Omental fat pad (tissue), 4 donors: ENCODE results near the gene CASS4. TPM values are rescaled to one million over a fixed set of nuclear protein-coding genes. Genes with fewer than 3 reads are reported as not detected.

ENCODE experiments used
- ATAC-seq: fragments of 150-250 bp; one replicate; pipeline ENCODE4 v1.9.1; 2016; ENCODE audit warnings: mild to moderate bottlenecking, moderate library complexity; ENCODE audit not compliant: low FRiP score
- DNase-seq: peaks from one replicate; pipeline ENCODE4 v3.0.0-alpha.2; 2019; ENCODE audit warnings: low spot score
- CTCF ChIP-seq, 3 donors: fragments of 450-650 bp; IDR thresholded peaks; one replicate each; pipeline ENCODE4 v1.5.1; 2016 to 2017; ENCODE audit warnings: antibody characterized with exemption in 3 of 3, mild to moderate bottlenecking in 3 of 3, moderate library complexity in 2 of 3
- total RNA-seq, 4 donors: library from RNA; depleted of rRNA; stranded (reverse); fragments of >200 nt; gene quantifications; one replicate each; pipeline ENCODE4 v1.1.0, GENCODE V29; 2016

CASS4 gene
- total RNA-seq, 4 donors from 2014 or later = 3.5 to 10.6 (median 6.0) TPM

- ATAC-seq = no peak
- TF ChIP-seq CTCF (IDR thresholded peaks at IDR 0.05) = no peak
These were observed 39.2 kb downstream of the CASS4 start for GRCh38 chr20:56451056-56451765.

GRCh38 chr20:56453352-56453751, 41.3 kb downstream of the CASS4 start:
- ATAC-seq (no peak), DNase-seq (no peak)
- TF ChIP-seq CTCF (IDR thresholded peaks at IDR 0.05) = no peak

More at GRCh38 chr20:56451056-56451765, 39.2 kb downstream of the CASS4 start:
- DNase-seq = no peak

- TF ChIP-seq CTCF (IDR thresholded peaks at IDR 0.05) = no peak
- DNase-seq (no peak), ATAC-seq (no peak)
These were observed 42.7 kb downstream of the CASS4 start for GRCh38 chr20:56454754-56455153.

GRCh38 chr20:56458206-56458821, 46.3 kb downstream of the CASS4 start:
- TF ChIP-seq CTCF (IDR thresholded peaks at IDR 0.05) = no peak
- no peak for DNase-seq
- ATAC-seq = no peak

GRCh38 chr20:56460459-56460858, 48.4 kb downstream of the CASS4 start:
- TF ChIP-seq CTCF (IDR thresholded peaks at IDR 0.05) = no peak
- DNase-seq (no peak), ATAC-seq (no peak)

- no peak for TF ChIP-seq CTCF (IDR thresholded peaks at IDR 0.05)
- no peak for DNase-seq
- no peak for ATAC-seq
These were observed 49.5 kb downstream of the CASS4 start for GRCh38 chr20:56461576-56461975.

- DNase-seq = no peak
- no peak for TF ChIP-seq CTCF (IDR thresholded peaks at IDR 0.05)
- no peak for ATAC-seq
These were observed 51.4 kb downstream of the CASS4 start for GRCh38 chr20:56463428-56463827.
